Activated CD8-positive, alpha-beta memory T cell treated with anti-CD3 and anti-CD28 coated beads for 1 hour (primary cell): ENCODE results near the gene NUDT8.

ENCODE experiments used
- DNase-seq, 2 donors: peaks; one replicate each; pipeline ENCODE4 v3.0.0-alpha.2; 2020; ENCODE audit warnings: low read depth in 1 of 2; ENCODE audit errors: extremely low read depth in 1 of 2

NUDT8 gene, protein sequence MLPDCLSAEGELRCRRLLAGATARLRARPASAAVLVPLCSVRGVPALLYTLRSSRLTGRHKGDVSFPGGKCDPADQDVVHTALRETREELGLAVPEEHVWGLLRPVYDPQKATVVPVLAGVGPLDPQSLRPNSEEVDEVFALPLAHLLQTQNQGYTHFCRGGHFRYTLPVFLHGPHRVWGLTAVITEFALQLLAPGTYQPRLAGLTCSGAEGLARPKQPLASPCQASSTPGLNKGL

DNA sequence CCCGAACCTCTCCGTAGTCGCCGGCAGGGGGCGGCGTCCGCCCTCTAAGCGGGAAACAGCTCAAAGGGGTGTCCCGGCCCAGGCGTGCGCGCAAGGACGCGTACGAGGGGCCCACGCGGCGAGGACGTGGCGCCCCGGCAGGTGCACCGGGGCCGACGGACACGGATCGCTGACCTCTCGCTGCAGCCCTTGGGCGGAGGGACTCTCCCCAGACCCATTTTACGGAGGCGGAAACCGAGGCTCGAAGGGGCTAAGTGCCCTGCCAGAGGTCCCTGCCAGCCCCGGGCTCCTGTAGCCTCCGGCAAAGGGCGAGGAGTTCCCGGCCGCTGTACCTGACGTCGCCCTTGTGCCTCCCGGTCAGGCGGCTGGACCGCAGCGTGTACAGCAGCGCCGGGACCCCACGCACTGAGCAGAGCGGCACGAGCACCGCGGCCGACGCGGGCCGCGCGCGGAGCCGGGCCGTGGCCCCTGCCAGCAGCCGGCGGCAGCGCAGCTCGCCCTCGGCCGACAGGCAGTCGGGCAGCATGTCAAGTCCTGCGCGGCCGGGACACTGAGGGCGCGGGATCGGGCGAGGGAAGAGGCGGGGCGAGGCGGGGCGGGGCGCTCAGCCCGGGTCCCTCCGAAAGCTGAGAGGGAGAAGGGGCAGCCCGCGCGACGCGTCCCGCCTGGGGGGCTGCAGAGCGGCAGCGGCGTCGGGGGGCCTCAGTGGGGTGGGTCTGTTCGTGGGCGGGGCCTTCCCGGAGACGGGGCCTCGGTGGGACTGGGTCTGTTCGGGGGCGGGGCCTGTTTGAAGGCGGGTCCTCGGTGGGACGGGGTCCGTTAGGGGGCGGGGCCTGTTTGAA lies at the start of gene NUDT8:
Gene NUDT8 (minus strand): TSS at position 552 of the 842 bp plus-strand sequence. CDS start 26 bp downstream, at position 526.
- DNase-seq, result peak; percentile 65 to 79

DNA sequence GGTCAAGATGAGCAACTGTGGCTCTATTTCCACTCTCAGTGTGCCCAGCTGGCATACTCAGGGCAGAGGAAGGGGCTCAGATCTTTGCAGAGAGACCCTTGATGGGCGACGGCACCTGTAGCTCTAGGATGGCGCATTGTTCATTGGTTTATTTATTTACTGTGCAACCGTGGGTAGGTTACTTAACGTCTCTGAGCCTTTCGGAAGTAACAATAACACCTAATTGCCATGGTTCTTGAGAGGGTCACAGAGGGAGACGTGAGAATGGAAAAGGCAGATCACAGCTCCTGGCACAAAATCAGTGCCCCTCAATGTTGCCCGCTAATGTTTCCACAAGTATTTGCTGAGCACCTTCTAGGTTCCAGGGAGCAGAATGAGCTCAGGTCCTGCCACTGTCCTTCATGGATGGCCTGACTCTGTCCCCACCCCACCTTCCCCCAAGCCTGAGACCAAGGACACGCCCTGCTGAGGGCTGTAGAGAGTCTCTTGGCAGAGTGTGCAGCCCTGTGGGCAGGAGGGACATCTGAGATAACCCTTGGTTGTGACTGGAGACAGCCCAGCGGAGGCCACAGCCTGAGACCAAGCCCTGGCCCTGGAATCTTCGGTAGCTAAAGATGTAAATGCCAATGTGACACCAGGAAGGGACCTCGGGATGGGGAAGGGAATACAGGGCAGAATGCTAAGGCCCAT lies 45.5 kb upstream of the NUDT8 start:
- no peak for DNase-seq

DNA sequence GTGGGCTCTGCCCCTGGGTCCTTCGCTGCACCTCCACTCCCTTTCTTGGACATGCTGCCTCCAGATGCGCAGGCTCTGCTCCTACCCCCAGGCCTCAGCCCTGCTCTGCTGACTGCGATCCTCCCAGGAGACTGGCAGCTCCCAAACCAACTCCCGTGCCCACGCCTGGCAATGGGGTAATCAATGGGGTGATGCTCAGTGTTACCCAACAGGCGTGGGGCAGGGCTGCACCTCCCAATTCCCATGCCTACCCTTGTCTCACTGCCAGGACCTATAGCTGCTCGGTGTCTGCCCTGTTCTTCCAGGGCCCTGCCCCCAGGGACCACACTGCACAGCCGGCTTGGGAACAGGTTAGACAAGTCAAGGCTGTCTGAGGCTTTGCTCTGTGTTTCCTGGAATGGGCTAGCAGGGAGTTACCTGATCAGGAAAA lies 44.7 kb upstream of the NUDT8 start, which contains the start of gene ALDH3B2:
Gene ALDH3B2 (minus strand): TSS at position 182 of the 430 bp plus-strand sequence. CDS start 7,688 bp downstream, outside the sequence.
- no peak for DNase-seq

DNA sequence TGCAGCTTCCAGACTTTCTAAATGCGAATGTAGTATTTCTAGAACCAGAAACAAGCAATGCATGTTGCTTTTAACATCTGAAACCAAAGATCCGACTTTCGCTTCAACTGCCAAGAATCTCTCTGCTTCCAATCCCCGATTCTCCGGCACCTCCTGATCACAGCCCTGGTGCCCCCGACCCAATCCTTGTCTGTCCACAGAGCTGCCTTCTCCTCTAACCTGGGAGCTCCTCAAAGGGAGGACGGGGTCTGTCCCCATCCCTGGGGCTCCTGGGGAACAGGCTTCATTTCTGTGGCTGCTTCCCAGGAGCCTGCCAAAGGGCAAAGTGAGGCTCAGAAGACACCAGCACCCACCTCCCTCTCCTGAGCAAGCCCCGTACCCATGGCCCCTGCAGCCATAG lies 44.2 kb upstream of the NUDT8 start:
- DNase-seq, result no peak

DNA sequence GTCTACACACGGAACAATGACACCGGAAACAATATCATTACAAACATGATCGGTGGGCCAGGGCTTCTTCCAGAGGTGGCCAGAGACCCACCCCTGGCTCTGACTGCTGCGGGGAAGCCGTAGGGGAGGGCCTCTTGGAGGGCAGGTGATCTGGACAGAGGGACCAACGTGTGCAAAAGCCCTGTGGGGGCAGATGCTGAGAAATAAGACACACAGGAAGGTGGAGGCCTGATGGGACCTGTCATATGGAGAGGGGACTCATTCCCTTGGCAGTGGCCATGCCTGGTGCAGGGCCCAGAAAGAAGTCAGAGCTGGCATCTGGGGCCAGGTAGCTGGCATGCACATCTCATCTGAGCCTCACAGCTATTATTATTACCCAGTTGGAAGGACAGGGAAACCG lies 43.6 kb upstream of the NUDT8 start:
- no peak for DNase-seq

DNA sequence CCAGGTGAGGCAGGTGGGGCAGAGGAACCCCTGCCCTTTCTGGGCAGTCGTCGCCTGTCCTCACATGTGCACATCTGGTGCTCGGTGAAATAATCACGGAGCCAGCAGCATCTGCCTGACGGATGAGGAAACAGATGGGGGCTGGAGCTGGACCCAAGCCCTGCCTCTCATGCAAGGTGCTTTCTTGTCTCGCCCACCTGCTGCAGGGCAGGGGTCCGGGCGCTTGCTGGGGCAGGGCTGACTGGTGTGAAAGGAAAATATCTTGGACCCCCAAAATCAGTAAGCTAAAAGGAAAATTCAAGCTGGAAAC lies 41.4 kb upstream of the NUDT8 start:
- no peak for DNase-seq

DNA sequence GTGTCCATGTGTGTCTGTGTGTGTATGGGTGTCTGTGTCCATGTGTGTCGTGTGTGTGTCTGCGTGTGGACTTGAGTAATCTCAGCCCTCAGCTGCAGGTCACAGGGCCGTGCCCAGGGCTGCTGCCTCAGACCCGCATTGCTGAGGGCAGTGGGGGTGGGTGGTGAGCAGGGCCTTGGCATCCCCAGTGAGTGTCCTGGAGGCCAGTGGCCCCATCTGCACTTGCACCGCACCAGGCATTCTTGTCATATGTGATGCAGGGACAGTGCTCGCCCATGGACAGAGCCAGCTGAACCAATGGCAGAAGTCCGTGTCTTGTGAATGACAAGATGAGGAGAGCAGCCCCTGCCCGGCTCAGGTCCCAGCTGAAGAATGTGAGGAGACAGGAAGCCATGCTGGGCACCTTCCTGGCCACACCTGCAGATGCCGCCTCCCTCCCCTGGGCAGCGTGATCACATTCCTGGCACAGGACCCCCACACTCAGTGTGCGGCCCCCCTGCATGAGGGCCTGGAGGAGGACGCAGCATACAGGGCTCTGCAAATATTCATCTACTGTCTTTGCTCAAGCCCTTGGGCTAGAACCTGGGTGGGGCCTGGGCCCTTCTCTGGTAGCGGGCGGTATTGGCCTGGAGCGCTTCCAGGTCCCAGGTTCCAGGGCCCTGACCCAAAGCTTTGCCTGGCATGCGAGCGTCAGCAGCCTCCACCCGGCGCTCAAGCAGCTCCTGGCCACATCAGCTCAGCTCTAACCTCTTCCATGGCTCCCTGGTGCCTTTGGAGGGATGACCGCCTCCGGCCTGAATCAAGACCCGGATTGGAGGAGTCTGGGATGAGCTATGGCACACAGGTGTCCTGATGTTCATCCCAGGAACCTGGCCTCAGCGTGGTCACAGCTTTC lies 40.8 kb upstream of the NUDT8 start:
- DNase-seq, result no peak

DNA sequence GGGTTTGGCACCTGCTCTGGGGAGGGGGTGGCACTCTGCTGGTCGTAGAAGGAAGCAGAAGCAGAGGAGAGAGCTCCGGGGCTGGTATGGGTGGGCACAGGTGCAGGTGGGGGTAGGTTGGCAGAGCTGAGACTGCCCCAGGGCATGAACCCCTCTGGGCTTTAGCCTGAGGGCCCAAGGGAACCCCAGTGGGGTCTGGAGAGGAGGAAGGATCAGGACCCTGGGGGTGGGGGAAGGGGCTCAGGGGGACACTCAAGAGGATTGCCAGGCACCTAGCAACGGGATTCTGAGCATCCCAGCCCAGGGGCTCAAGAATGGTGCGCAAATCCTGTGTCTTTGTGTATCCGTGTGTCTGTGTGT lies 38.4 kb upstream of the NUDT8 start:
- DNase-seq, result no peak

DNA sequence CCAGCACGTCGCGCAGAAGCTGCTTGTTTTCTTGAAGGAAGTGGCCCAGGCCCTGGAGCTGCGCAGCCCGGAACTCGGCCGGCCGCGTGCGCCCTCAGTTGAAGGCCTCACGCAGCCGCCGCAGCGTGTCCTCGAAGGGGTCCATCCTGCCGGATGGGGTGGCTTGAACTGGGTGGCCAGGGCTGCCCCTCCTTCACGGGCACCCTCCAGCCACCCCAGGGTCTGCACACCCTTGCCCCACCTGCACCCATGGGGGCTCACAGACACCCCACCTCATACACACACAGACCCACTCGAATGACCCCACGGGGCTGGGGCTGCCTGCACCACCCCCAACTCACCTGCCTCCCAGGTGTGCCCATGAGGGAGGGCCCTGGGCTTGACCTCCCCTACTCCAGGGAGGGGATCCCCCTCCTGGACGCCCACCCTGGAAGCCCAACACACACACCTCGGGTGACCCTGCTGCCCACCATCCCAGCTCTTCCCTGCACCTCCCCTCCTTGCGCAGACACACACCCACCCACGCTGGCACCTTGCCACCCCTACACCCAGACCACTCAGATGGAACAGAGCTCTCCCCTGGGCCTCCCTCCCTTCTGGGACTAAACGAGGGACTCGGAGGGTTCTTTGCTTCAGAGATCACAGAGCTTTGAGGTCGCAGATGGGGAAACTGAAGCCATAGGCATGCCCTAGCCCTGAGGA lies 37.9 kb upstream of the NUDT8 start:
- no peak for DNase-seq

DNA sequence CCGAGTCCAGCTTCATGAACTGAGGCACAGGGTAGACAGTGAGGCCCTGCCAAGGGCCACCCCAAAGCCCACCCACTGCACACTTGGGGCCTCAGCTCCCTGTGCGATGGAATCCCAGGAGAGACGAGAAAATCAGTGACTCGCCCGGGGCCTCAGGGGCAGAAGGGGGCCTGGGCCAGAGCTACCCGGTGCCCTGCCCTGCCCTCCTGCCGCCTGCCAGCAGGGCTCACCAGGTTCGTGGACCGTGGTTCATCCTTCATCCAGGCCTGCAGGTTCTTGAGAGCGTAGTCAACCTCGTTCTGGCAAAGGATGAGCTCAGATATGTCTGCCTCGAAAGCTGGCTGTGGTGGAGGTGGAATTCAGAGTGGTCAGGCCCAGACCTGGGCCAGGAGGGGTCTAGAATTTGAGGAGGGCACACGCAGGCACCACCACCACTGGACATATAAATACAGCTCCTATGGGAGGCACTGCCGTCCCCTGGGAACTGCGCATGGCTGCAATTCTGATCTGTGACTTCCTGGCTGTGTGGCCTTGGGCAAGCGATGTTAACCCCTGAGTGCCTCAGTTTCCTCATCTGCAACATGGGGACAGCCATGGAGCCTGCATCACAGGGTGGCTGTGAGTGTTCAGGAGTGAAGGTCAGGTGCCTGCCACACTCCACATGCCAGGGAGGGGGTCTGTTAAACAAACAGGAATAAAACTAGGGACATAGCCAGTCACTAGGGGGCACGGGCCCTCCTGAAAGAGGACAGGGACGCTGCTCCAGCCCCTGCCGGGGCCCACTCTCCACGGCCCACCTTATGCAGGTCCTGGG lies 37.1 kb upstream of the NUDT8 start:
- no peak for DNase-seq

DNA sequence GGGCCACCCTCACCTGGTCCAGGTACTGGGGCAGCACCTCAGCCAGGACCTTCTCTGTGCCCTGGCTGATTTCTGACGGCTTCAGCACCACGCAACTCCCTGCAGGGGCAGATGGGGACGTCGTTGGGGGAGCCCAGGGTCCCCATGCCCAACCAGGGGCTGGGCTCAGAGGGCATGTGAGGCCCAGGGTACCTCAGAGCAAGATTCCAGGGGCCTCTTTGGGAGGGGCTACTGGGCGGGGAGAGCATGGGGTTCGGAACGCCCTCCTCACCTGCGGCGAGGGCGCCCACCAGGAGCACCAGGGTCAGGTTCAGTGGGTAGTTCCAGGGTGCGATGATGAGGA lies 36.5 kb upstream of the NUDT8 start:
- DNase-seq, result no peak

DNA sequence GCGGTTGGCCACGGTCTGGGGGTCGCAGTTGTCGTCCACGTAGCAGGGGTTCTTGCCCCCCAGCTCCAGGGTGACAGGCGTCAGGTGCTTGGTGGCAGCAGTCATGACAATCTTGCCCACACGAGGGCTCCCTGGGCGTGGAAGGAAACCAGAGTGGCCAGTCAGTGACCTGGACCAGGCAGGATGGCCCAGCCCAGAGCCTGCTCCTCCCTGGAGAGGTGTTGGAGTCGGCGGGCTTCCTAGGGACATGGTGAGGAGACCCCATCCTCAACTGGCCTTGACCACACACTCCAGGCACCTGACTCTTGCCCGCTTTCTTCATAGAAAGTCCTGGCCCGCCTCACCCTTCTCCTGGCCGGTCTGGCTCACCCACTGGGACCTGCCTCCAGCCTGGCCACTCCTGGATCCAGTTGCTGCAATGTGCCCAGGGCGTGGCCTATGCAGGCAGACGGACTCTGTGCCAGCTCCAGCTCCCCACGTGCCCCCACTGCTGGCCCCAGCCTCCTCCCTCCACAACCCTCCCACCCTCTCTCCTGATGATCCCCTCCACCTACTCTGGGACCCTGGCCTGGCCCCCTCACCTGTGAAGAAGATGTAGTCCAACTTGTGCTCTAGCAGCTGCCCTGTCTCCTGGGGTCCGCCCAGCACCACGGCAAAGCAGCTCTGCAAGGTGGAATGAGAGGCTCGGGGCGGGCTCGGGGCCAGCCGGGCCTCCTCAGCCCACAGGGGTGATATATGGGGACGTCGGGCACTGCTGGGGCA lies 36.0 kb upstream of the NUDT8 start:
- no peak for DNase-seq

DNA sequence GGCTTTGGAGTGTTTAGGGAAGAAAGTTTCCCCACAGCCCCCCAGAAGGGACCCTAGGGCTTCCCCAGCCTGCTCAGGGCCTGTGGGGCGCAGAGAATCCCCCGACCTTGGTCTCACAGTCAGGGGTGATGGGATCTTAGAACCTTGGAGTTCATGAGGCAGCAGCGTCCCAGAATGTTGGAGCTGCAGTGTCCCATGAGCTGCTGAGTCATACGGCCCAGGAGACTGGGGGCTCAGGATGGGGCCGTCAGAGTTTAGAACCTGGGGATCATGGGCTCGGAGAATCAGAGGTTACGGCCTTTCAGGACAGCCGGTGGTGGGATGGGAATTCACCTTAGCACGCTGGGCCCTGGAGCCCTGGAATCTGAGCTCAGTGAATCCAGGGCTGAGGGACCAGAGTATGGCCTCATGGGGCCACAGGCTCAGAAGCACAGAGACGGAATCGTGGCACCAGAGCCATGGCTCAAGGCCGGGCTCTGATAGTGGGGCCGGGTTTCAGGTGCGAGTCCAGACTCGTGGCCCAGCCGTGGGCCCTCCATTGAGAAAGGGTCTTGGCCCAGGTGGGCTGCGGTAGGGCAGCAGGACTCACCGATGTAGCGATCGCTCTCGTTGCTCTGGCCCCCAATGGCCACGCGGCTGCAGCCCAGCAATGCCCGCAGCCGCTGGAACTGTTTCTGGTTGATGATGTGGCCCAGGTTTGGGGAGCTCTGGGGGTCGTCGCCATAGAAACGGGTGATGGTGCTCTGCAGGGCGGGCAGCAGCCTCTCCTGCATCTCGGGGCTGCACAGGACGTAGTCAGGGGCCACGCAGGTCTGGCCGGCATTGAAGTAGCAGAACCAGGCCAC lies 35.2 kb upstream of the NUDT8 start:
- no peak for DNase-seq

DNA sequence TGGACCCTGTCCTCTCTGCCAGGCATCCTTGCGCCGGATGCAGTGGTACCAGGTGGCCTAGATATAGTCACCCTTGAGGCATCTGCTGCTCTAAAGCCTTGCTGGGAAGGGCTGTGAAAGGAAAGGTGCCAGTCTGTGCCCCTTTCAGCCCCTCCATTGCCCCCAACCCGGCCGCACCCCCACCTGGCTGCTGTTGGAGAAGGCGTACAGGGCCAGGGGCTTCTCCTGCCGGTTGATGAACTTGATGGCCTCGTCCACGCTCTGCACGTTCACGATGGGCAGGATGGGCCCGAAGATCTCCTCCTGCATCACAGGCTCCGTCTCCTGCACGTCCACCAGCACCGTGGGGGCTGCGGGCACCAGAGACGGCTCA lies 34.5 kb upstream of the NUDT8 start:
- no peak for DNase-seq

DNA sequence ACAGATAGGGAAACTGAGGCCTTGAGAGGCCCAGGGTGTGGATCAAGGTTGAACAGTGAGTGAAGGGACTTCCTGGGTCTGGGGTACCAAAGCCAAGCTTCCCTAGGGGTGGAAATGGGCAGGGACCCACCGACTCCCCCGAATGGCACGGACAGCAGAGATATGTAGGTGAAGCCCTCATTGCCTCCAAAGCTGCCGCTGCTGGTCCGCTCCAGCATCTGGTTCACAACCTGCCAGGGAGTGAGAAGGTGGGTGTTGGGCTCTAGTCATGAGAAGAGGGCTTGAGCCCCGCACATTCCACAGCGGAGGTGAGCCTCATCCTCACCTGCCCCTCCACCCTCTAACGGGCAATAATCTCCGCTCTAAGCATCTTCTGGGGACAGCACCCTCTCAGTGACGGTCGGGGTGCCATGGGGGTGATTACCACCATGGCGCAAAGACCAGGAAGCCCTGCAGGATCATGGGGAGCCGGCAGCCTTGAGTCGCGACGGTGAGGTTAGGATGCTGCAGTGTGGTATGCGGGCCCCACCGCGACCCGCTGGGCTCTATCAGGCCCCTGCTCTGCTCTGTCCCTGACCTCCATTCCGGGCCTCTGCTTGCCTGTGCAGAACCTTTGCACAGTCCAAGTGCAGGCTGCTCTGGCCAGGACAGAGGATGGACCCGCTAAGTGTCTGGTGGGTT lies 33.9 kb upstream of the NUDT8 start:
- no peak for DNase-seq

DNA sequence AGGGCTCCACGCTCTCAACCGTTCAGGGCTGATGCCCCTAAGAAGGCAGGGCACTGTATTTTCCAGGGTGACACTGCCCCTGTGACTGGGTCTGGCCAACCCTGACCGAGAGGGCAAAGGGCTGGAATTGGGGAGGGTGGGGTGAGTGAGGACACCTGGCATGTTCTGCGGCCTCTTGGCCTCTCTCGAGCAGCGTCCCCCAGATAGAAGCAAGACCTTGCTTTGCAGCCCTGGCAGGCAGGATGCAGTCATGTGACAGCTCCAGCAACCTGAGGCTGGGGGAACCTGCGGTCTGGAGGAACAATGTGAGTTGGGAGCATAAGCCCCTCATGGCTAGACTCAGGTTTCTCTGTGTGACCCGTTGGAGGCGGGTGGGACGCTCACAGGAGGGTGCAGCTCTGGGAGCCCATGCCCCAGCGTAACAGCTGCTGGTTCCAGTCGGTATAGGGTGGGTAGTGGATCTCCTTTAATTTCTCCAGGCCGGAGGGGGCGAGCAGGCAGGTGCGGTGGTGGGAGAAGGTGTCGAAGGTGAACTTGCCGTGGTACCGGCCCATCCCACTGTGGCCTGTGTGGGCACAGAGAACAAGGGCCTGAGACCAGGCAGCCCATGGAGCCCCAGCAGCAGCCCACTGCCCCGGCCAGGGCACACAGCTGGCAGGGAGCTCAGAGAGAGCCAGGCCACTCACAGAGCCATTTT lies 33.2 kb upstream of the NUDT8 start:
- DNase-seq, result no peak
